NCI-H2196 (cell line): Measurements from ENCODE around the gene SLC66A2.
"Not testable (repeated sequence)": the region's sequence is repeated elsewhere in the genome, so short reads cannot be mapped to it uniquely, and the experiment has no call there.

Experiments
- DNase-seq: peaks from one replicate; lab custom pipeline; 2025; ENCODE audit not compliant: unreplicated experiment; lab: John Stamatoyannopoulos, UW

SLC66A2 gene

DNA sequence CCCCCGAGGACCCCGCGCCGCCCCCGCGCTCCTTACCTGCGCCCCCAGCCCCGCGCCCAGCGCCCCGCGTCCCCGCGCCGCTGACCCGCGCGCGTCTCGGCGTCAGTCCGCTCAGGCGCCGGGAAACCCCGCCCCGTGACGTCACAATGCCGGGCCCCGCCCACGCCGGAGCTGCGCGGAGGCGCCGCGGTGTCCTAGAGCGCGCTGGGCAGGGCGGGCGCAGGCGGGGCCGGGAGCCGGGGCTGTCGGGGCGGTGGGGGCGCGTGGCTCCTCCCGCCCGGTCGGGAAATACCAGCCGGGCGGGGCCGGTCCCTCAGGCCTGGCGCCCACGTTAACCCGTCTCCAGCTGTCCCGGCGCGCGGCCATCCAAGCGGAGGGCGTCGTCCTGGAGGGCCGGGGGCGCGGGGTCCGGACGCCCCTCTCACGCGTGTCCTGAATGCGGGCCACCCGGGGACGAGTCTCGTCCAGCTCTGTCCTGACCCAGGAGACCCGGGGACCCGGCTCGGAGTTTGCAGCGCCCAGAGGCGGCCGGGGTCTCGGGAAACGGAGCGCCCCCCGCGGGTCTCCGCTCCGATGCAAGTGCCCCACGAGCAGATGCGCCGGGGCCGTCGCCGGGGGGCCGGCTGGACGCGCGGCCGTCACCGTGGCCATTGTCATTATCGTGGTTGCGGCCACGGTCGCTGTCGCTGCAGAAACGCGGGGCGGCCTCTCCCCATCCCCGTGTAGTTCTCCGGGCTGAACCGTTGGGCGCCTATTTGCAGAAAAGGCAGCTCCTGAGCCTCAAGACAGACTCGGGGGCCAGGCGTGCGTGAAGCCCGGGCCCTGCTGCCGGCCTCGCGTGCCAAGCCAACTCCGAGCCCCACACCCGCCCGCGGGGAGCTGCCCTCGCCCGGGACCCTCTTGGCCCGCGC, at the start of gene SLC66A2:
Gene SLC66A2 (minus strand): TSS at position 109 of the 911 bp plus-strand sequence. CDS start 727 bp downstream, outside the sequence.
- DNase-seq: peak; percentile 87

DNA sequence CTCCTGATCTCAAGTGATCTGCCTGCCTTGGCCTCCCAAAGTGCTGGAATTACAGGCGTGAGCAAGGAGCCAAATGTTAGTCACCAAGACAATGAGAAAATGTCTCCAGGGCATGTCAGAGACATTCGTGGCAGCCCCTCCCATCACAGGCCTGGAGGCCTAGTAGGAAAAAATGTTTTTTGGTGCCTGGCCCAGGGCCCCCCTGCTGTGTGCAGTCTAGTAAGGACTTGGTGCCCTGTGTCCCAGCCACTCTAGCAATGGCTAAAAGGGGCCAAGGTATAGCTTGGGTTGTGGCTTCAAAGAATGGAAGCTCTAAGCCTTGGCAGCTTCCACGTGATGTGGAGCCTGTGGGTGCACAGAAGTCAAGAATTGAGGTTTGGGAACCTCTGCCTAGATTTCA, 49.4 kb upstream of the SLC66A2 start:
- DNase-seq: no peak

DNA sequence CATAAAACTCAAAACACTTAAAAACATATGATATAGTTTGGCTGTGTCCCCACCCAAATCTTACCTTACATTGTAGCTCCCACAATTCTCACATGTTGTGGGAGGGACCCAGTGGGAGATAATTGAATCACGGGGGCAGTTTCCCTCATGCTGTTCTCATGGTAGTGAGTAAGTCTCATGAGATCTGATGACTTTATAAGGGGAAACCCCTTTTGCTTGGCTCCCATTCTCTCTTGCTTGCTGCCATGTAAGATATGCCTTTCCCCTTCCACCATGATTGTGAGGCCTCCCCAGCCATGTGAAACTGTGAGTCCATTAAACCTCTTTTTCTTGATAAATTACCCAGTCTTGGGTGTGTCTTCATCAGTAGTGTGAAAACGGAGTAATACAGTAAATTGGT, 48.2 kb upstream of the SLC66A2 start:
- not testable (repeated sequence) for DNase-seq

DNA sequence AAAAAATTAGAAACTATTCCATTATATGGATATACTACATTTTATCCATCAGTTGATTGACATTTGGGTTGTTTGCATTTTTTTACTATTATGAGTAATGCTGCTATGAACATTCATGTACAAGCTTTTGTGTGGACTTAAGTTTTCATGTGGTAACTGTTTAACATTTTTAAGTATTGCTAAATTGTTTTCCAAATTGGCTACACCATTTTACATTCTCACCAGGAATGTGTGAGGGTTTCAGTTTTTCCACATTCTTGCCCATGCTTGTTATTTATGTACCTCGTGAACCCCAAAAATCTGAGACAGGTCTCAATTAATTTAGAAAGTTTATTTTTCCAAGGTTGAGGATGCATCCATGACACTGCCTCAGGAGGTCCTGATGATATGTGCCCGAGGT, 40.0 kb upstream of the SLC66A2 start:
- no peak for DNase-seq

DNA sequence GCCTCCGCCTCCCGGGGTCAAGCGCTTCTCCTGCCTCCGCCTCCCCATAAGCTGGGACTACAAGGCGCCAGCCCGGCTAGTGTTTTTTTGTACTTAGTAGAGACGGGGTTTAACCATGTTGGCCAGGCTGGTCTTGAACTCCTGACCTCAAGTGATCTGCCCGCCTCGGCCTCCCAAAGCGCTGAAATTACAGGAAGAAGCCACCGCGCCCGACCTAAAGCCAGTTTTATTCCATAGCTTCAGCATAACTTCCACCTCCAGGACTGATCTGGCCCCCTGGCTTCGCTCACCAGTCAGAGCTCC, 37.7 kb upstream of the SLC66A2 start:
- no peak for DNase-seq

GRCh38 chr18:79988451-79989194, 37.2 kb upstream of the SLC66A2 start, which contains the start of gene TXNL4A:
Gene TXNL4A (minus strand): TSS chr18:79988563. CDS start chr18:79988392, 171 bp downstream.
- DNase-seq: peak; percentile 89

- DNase-seq: peak; percentile 73
Observed at GRCh38 chr18:79988071-79988450, 36.6 kb upstream of the SLC66A2 start.

DNA sequence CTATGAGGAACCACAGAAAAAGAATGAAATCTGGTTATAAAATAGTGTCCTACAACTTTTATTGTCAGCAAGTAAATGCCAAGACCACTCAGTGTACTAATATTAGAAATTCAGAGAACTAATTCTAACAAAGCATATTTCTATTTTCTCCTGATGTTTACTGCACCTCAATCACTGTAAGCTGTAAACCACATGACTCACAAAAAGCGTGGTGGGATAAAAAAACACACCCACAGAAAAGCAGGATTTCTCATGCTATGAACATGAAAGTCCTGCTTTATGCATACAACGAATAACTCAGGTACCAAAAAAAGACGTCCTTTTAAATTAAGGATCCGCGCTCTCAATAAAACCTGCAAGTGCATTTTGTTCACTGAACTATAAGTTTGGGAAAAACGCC, 36.1 kb upstream of the SLC66A2 start:
- DNase-seq: no peak

DNA sequence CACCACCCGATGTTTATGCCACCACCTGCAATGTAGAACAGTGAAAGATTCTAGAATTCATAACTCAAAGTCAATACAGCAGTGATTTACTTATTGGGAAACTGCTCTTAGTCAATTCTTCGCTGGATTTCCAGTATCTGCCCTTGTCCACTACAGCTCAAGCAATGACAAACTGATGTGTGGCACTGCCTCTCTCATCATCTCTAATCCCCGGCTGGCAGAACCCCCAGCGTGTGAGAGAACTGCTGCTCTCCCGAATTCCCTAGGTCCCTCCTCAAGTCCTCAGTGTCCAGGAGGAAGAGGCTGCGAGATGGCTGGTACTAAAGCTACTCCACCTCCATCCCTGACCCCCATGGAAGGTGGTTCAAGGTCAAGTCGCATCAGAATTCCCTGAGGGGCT, 35.3 kb upstream of the SLC66A2 start:
- no peak for DNase-seq

GRCh38 chr18:79985172-79985571, 33.7 kb upstream of the SLC66A2 start:
- no peak for DNase-seq

- no peak for DNase-seq
Observed at GRCh38 chr18:79983793-79984192, 32.3 kb upstream of the SLC66A2 start.

- no peak for DNase-seq
Observed at GRCh38 chr18:79983253-79983652, 31.8 kb upstream of the SLC66A2 start.

GRCh38 chr18:79982736-79983135, 31.3 kb upstream of the SLC66A2 start:
- DNase-seq: peak; percentile 40

DNA sequence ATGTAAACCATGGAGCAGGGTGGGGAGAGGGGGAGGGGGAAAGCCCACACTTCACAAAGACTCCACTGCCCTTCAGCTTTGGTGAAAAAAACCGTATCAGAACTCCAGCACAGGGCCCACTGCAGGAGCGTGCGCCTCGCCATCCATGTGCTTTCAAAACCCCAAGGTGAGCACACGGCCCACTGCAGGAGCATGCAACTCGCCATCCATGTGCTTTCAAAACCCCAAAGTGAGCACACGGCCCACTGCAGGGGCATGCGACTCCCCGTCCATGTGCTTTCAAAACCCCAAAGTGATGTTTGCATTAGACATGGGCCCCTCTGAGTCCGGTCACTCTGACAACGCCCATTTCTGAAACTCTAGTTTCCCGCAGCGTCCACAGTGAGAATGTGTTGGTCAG, 29.1 kb upstream of the SLC66A2 start:
- no peak for DNase-seq

GRCh38 chr18:79979843-79980242, 28.4 kb upstream of the SLC66A2 start:
- DNase-seq: no peak

DNA sequence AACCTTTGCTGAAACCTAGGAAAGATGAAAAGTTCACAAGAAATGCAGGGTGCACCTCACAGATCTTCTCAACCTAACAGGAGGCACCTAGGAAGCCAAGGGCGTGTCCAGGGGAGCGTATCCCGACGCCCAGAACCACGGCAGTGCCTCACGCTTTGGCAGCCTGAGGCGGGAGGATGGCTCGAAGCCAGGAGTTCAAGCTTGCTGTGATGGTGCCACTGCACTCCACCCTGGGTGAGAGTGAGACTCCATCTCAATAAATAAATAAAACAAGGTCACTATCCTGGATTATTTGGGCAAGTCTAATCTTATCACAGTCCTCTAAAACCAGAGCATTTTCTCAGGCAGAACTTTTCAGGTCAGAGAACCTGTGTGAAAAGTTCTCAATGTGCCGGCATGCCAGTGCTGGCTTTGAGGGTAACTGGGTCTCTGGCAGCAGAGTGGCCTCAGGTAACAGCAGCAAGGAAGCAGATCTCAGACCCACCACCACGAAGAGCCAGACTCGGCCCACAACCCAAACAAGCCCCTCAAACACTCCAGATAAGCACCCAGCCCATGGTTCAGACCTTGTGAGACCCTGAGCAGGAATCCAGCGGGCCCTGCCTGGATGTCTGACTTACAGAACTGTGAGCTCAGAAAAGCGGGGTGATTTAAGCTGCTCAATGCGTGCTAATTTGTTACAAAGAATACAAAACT, 24.7 kb upstream of the SLC66A2 start:
- DNase-seq: no peak

DNA sequence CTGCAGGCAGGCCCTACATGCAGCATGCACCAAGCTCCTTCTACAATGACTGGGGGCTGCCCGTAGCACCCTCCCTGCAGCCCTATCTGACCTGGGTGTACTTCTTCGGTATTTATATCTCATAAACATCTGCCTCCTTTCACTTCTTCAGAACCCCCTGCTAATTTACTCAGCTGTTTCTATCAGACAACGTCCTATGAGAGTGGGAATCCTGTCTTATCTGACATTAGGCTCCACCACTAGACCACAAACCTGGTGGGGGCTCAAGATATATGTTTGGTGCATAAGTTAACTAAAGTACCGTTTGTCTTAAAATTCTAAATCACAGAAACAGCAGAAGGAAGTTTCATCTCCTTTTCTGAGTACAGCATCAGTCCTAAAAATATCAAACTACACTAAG, 23.6 kb upstream of the SLC66A2 start:
- no peak for DNase-seq

- no peak for DNase-seq
Observed at GRCh38 chr18:79974025-79974654, 22.7 kb upstream of the SLC66A2 start.

DNA sequence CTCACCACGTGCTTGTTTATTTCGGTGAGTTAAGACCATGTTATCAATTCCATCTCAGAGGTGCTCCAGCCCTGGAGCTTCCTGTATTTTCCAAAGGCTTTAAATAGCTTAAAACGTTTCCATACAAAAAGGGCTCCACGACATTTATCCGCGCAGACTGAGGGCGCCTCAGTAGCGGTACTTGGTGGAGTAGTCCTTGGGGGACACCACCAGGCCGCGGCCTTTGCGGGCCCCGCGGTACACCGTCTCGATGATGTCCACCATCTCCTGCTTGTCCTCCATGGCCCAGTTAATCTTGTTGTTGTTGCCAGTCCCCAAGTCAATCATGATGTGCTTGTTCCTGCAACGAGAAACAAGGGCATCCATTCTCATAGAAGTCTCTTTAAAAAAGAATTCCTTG, 22.1 kb upstream of the SLC66A2 start:
- DNase-seq: no peak

GRCh38 chr18:79972720-79973119, 21.3 kb upstream of the SLC66A2 start:
- DNase-seq: no peak

DNA sequence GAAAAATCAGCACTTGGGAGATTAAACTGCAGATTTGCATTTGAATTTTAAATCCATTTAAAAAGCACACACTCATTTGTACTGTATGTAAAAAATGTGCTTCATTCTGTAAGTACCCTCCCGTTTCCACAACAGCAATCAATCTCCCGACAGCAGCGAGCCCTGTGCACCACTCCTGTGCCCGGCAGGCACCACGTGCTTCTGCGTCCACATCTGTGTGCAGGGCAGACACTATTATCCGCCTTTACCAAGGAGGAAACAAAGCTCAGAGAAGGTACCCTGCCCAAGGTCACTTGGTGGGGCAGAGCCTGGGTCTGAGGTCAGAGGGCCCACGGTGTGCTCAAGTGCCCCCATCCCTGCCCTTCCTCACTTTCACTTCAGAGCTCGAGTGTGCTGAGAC, 20.5 kb upstream of the SLC66A2 start:
- no peak for DNase-seq
